HG02973 (cell line): ENCODE results near the gene RB1.
A peak's percentile ranks its signal among the peaks of the same experiment; 100 is the strongest.
"Not testable (repeated sequence)": the region's sequence is repeated elsewhere in the genome, so short reads cannot be mapped to it uniquely, and the experiment has no call there.

Experiments used
- ATAC-seq: cut with Tn5 transposase; IDR thresholded peaks from one replicate; pipeline ENCODE4 v1.9.1; 2021; ENCODE audit warnings: moderate library complexity; ENCODE audit not compliant: unreplicated experiment

RB1 gene

GRCh38 chr13:48297131-48297786 is 6.3 kb upstream of the RB1 start:
- ATAC-seq, result no peak

DNA sequence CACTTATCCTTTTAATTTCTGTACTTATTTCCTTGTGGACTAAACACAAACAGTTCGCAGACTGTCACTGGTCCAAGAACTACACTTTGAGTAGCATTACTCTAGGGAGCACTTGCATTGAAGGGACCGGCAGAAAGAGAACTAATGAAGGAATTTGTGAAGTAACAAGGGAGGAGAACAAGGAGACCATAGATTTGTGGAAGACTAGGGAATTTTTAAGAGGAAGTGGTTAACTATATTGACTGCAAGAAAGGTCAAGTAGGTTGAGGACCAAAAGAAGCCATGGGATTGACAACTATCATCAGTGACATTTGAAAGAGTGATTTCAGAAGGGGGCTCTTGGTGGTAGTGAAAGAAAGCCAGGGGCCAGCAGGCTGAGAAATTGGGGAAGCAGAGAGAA is 4.0 kb upstream of the RB1 start:
- ATAC-seq, result no peak

DNA sequence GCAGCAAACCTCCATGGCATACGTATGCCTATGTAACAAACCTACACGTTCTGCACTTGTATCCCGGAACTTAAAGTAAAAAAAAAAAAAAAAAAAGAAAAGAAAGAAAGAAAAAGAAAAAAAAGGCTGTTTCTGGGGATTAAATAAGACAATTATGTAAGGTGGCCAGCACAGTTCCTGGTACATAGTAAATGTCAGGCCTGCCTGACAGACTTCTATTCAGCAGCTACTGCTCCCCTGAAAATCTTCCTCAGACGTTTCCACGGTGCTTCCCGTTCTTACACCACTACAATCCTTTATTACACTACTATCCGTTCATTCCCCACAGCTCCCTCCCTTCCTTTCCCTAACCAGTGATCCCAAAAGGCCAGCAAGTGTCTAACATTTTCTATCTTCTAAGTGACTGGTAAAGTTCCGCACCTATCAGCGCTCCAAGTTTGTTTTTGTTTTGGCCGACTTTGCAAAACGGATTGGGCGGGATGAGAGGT is 636 bp upstream of the RB1 start:
- peak; percentile 10 for ATAC-seq

DNA sequence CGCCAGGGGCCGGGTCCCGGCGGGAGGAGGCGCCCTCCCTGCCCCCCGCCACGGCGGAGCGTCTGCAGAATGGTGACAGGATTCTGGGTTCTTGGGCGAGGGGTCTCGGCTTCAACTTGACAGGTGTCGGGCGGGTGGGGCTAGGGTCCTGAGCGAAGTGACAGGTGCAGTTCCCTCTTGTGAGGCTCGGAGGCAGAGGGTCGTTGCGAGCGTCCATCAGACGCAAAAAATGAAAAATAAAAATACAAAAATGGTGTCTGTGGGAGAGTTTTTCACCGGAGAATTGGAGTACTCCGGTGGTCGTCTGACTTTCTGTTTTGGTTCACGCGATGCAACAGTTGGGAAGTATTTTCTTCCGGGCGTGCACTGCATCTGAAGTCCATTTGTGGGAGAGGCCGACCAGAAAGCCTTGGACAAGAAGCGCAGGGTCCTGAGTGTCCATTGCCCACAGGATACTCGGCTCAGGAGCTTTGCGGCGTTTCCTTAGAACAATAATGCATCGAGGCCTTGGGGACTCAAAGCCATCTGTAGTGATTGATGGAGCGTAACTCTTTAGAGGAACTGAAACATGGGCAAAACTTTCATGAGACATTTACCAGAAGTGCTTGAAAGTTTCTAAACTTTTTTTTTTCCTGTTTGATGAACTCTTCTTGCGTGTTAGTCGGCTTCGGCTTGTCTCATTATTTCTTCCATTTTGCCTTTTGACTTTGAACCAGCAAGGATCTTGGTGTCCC is 759 bp downstream of the RB1 start:
- ATAC-seq, result peak; percentile 65

DNA sequence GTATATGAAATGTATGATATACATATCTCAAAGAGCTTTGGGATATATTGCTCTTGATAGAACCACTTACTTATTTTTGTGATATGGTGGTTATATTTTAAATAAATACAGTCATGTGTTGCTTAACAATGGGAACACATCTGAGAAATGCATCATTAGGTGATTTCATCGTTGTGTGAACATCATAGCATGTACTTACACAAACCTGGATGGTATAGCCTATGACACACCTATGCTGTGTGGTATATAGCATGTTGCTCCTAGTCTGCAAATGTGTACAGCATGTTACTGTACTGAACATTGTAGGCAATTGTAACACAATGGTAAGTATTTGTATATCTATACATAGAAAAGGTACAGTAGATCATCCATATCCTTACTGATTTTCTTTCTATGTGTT is 7.7 kb downstream of the RB1 start:
- no peak for ATAC-seq

DNA sequence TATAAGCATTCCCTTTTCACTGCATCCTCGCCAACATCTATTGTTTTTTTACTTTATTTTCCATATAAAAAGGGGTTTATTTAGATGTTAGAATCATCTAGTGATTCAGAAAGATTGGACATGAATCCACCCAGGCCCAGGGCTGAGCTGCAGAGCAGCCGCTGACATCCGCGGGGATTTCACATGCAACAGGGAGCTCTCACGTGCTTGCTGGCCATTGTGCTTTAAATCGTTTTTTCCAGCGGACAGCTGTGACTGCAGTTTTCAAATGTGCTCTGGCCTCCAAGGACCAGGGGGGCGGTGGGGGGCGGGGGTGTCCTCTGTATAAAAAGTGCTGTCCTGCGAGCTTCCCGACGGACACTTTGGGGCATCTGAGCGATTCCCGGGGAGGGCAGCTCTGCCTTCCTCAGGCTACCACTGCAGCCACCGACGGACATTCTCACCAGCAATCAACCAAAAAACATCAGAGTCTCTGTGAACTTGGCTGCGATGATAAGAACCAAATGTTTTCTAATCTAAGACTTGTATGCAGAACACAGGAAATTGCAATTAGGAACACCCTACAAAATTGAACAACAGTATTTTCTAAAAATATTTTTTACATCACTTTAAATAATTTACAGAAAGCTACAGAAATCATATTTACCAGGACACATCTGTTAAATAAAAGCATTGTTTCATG is 12.6 kb downstream of the RB1 start:
- ATAC-seq, result no peak

DNA sequence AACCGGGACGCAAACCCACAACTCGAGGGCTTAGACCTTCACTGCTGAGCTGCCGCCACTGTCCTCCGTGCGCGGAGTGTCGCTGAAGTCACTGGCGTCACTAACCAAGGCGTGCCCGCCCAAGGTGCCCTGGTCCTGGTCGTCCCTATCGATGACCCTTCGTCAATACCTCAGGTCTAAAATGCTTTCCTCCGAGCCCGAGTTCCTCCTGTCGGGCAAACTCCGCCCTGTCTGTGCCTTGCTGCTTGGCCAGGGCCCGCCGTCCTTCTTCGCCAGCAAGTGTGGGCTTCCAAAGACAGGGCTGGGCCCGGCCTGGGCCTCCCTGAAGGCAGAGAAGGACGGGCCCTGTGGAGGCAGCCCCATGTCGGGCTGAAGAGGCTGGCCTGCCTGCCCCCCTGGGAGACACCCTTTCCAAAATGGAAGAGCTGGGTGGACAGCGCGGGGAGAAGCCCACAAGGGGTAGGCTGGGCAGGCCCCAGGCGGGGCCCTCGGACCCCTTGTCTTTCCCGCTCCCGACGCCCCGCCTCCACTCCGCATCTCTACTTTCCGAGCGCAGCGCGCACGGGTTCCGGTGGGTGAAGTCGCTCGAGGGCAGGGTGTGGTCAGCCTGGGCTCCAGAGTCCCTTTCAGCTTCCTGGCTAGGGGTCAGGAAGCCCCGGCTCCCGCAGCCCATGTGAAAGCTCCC is 13.4 kb downstream of the RB1 start:
- ATAC-seq, result no peak

- ATAC-seq, result no peak
Observed at GRCh38 chr13:48317511-48318376, 14.2 kb downstream of the RB1 start.

GRCh38 chr13:48318377-48318811 is 14.8 kb downstream of the RB1 start:
- no peak for ATAC-seq

DNA sequence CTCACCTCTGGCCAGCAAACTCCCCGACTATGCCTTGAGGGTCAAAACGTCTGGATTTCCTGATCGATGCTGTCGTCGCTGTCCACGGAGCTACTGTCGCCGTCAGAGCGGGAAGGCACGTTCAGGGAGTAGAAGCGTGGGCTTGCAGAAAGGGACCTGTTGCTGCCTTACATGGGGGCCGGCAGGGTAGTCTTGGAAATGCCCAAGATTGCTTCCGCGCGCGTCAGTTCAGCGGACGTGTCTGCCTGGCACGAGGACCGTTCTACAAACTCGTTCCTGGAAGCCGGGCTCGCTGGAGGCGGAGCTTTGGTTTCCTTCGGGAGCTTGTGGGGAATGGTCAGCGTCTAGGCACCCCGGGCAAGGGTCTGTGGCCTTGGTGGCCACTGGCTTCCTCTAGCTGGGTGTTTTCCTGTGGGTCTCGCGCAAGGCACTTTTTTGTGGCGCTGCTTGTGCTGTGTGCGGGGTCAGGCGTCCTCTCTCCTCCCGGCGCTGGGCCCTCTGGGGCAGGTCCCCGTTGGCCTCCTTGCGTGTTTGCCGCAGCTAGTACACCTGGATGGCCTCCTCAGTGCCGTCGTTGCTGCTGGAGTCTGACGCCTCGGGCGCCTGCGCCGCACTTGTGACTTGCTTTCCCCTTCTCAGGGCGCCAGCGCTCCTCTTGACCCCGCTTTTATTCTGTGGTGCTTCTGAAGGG is 15.4 kb downstream of the RB1 start:
- ATAC-seq, result no peak

- ATAC-seq, result no peak
Observed at GRCh38 chr13:48319531-48320398, 16.2 kb downstream of the RB1 start.

DNA sequence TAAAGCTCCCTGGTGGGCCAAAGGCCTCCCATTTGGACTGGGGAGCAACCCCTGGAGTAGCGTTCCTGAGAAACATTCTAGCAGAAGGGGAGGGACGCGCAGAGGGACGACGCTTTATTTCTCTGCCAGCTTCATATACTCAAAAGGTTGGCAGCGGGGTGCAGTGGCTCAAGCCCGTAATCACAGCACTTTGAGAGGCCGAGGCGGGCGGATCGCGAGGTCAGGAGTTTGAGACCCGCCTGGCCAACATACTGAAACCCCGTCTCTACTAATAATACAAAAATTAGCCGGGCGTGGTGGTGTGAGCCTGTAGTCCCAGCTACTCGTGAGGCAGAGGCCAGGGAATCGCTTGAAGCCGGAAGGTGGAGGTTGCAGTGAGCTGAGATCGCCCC is 16.8 kb downstream of the RB1 start:
- ATAC-seq, result no peak

GRCh38 chr13:48320891-48321510 is 17.4 kb downstream of the RB1 start:
- ATAC-seq, result no peak

DNA sequence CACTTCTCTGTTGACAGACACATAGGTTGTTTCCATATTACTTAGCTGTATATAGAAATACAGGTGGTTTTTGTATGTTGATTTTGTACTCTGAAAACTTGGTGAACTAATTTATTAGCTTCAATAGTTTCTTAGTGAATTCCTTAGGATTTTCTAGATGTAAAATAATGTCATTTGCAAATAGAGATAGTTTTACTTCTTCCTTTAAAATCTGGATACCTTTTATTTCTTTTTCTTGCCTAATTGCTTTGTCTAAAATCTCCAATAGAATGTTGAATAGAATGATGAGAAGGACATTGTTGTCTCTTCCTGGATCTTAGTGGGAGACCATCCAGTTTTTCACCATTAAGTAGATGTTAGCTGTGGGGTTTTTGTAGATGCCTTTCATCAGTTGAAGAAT is 18.7 kb downstream of the RB1 start:
- no peak for ATAC-seq

DNA sequence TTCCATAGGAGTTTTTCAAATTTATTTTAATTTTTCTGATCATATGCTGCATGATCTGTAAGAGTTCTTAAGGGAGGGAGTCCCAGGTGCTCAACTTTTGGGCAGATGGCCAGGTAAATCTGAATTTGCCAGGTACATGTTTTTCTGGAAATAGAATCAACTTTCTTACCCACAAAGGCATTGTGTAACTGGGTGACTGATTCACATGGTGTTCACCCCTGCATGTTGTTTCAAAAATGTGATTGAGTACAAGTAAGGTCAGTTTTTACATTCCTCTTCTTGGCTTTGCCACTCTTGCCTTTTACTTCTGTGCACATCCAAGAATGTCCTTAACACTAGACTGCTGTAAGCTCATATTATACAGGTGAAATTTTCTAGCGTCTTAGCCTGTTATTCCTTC is 30.4 kb downstream of the RB1 start:
- ATAC-seq, result no peak

DNA sequence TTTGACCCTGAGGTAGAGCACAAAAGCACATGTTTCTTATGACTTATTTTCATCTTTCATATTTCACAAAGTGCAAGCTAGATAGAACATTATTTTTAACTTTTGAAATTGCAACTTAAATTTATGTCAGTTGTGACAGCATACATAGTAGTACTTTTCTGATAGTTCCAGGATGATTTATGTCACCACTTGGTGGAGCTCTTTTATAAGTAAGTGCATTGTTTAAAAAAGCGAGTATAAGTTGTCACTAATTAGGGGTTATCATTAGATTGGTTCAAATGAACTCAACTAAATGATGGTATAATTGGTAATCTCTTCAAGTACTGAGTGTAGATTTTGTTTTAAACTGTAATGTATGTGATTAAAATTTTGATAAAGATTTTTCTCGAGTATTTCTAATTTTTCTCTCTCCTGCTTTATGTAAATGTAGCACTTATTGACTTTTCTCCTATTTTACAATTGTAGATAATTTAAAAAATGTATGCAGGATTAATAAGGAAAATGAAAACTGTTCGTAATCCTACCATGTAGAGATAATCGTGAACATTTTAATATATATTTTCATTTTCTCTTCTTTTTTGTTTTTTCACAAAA is 31.1 kb downstream of the RB1 start:
- ATAC-seq, result no peak

- not testable (repeated sequence) for ATAC-seq
Observed at GRCh38 chr13:48339198-48339597, 35.6 kb downstream of the RB1 start.

DNA sequence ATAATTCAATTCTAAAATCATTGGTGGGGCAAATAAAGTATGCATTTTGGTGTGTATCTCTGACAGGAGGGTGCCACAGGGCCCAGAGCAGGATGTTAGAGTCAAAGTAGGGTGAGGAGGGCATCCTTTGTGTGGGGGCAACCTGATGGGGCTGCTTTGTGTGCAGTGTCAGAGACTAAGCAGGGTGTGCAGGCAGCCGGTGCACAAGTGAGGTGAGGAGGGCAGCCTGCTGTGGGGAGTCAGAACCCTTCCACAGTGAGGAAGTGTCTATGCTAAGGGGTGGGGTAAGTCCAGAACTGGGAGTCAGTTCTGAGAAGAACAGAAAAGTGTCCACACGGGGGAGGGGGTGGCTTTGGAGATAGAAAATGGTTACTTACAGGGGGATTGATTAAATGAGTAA is 40.7 kb downstream of the RB1 start:
- no peak for ATAC-seq
